HG03439 (cell line): ENCODE results near the gene TYW5.
"Not testable (repeated sequence)": the region's sequence is repeated elsewhere in the genome, so short reads cannot be mapped to it uniquely, and the experiment has no call there.

Source experiments
- ATAC-seq: cut with Tn5 transposase; IDR thresholded peaks from one replicate; pipeline ENCODE4 v1.9.1; 2021; ENCODE audit warnings: mild to moderate bottlenecking, moderate library complexity; ENCODE audit not compliant: unreplicated experiment

Gene TYW5

GRCh38 chr2:199923924-199924323 is 31.4 kb downstream of the TYW5 start:
- ATAC-seq: no peak

- no peak for ATAC-seq
Measured at GRCh38 chr2:199922856-199923255, 32.4 kb downstream of the TYW5 start.

GRCh38 chr2:199916980-199917379 is 38.3 kb downstream of the TYW5 start:
- ATAC-seq: no peak

- no peak for ATAC-seq
Measured at GRCh38 chr2:199914372-199914958, 40.8 kb downstream of the TYW5 start.

- ATAC-seq: not testable (repeated sequence)
Measured at GRCh38 chr2:199912553-199913114, 42.7 kb downstream of the TYW5 start.

- no peak for ATAC-seq
Measured at GRCh38 chr2:199911877-199912161, 43.5 kb downstream of the TYW5 start.

- ATAC-seq: peak; percentile 95
Measured at GRCh38 chr2:199911052-199911876, 44.0 kb downstream of the TYW5 start, which contains the start of gene C2orf69. TSS of gene C2orf69 (plus strand) at chr2:199911293. CDS start at chr2:199911439, 146 bp downstream.

- ATAC-seq: no peak
Measured at GRCh38 chr2:199910338-199911051, 44.8 kb downstream of the TYW5 start.

GRCh38 chr2:199907008-199907714 is 48.1 kb downstream of the TYW5 start:
- ATAC-seq: no peak

- ATAC-seq: no peak
Measured at GRCh38 chr2:199903111-199903510, 52.2 kb downstream of the TYW5 start.

GRCh38 chr2:199902486-199903110 is 52.7 kb downstream of the TYW5 start:
- no peak for ATAC-seq

GRCh38 chr2:199901942-199902341 is 53.3 kb downstream of the TYW5 start:
- ATAC-seq: no peak

- ATAC-seq: no peak
Measured at GRCh38 chr2:199896617-199897016, 58.7 kb downstream of the TYW5 start.

GRCh38 chr2:199895406-199895805 is 59.9 kb downstream of the TYW5 start:
- ATAC-seq: no peak

GRCh38 chr2:199883474-199884212 is 71.6 kb downstream of the TYW5 start:
- no peak for ATAC-seq

- ATAC-seq: no peak
Measured at GRCh38 chr2:199882667-199883066, 72.6 kb downstream of the TYW5 start.
